Stimulated activated CD8-positive, alpha-beta memory T cell treated with anti-CD3 and anti-CD28 coated beads, Interleukin-15, amount 100 ng/mL, for 4 hours (primary cell): Measurements from ENCODE around the gene BRD2.

Experiments
- DNase-seq, 2 donors: peaks; one replicate each; pipeline ENCODE4 v3.0.0-alpha.2; 2020; ENCODE audit warnings: low read depth in 2 of 2

The BRD2 gene

GRCh38 chr6:32972353-32973143, 4.2 kb downstream of the BRD2 start:
- DNase-seq, result peak in 1 of 2 donors; percentile 50

DNA sequence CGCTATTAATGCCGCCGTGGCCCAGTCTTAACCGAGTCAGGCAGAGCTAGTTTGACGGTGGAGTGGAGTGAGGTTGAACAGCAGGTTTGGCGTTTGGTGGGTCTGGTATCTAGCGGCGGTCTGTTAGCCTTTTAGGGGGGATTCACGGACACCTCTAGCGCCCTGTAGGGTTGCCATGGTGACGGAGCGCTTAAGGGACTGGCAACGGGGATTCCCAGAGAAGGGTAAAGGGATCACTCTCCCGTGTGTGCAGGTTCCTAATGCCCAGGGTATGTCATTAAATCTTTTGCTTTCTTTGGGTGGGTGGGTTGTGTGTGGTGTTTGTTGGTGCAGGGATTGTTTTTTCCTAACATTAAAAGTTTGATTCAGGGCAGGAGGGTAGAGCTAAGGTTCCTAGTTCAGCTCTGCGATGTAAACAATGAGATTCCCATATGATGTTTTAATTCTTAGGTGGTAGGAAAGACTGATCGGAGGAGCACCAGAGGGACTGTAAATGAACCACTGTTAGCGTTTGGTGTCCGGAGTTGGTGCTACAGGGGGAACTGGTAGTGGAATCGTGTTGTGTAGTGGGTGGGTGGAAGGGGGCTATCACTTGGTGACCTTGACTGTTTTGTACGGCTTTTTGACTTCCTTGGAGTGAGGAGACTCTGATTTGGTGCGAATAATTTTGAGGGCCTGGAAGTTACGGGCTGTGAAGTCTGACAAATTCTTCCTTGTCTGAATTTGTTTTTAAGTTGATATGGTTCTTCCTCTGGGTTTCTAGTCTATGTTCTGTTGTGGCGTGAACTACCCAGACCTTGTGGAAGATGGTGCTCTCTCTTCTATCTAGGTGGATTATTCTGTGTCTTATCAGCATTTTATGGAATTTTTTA, 5.0 kb downstream of the BRD2 start:
- DNase-seq, result peak; percentile 17 to 42

DNA sequence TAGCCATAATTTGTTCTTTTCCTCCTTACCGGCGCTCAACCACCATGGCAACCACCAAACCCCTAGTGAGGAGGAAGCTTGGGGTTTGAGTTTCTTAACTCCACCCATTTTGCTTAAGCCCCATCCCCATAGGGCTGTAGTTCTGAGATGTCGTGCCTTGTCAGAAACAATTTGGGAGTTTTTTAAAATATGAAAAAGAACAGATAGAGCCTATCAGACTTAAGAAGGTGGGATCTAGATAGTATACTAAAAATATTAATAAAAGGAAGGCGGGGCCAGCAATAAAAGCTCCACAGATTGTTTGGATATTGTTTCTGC, 5.6 kb downstream of the BRD2 start:
- no peak for DNase-seq

GRCh38 chr6:32974541-32975308, 6.3 kb downstream of the BRD2 start:
- no peak for DNase-seq

DNA sequence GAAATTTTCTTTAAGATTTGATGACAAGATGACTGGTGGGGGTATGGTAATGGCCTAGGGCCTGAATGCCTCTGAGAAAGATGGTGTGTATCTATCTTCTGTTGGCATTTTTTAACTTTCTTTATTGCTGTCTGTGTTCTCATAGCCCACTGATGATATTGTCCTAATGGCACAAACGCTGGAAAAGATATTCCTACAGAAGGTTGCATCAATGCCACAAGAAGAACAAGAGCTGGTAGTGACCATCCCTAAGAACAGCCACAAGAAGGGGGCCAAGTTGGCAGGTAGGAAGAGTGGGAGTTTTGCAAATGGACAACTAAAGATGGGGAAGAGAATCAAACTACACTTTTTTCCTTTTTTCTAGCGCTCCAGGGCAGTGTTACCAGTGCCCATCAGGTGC, 7.5 kb downstream of the BRD2 start:
- no peak for DNase-seq

- no peak for DNase-seq
These were observed 8.1 kb downstream of the BRD2 start for GRCh38 chr6:32976334-32977069.

GRCh38 chr6:32977272-32977952, 9.0 kb downstream of the BRD2 start:
- no peak for DNase-seq

- DNase-seq, result no peak
These were observed 9.5 kb downstream of the BRD2 start for GRCh38 chr6:32977953-32978324.

GRCh38 chr6:32979720-32980487, 11.5 kb downstream of the BRD2 start:
- no peak for DNase-seq

DNA sequence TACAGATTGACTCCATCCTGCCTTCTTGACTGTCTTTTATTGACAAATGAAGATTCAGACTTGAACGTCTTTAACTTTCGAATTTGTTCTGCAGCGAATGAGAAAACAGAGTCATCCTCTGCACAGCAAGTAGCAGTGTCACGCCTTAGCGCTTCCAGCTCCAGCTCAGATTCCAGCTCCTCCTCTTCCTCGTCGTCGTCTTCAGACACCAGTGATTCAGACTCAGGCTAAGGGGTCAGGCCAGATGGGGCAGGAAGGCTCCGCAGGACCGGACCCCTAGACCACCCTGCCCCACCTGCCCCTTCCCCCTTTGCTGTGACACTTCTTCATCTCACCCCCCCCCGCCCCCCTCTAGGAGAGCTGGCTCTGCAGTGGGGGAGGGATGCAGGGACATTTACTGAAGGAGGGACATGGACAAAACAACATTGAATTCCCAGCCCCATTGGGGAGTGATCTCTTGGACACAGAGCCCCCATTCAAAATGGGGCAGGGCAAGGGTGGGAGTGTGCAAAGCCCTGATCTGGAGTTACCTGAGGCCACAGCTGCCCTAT, 12.2 kb downstream of the BRD2 start:
- no peak for DNase-seq

DNA sequence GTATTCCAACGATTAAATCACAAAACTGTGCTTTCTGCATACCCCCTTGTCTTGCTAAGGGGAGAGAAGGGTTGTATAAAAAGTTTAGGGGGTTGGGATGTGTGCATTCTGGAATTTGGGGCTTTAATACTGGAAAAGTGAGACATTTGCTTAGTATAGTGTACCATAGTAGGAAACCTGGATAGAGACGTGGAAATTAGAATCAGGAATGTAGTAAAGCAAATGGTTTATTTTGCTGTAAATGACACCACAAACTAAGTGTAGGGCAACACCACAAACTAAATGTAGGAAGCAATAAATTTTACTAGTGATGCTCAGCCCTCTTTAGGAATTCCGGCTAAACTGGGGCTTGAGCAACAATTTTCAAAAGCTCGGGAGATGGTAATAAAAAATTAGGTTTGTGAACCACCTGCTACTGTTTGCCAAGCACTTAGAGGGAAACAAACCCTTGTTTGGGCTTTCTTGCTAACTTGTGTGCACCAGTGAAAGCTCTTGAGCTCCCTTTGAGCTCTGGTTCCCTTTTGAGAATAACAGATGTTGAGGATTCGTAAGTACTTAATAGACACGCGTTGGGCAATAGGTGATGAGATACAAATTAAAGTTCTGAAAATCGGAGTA, 13.8 kb downstream of the BRD2 start:
- DNase-seq, result no peak

GRCh38 chr6:32982702-32983492, 14.5 kb downstream of the BRD2 start:
- no peak for DNase-seq

GRCh38 chr6:32983493-32983848, 15.1 kb downstream of the BRD2 start:
- DNase-seq, result no peak

DNA sequence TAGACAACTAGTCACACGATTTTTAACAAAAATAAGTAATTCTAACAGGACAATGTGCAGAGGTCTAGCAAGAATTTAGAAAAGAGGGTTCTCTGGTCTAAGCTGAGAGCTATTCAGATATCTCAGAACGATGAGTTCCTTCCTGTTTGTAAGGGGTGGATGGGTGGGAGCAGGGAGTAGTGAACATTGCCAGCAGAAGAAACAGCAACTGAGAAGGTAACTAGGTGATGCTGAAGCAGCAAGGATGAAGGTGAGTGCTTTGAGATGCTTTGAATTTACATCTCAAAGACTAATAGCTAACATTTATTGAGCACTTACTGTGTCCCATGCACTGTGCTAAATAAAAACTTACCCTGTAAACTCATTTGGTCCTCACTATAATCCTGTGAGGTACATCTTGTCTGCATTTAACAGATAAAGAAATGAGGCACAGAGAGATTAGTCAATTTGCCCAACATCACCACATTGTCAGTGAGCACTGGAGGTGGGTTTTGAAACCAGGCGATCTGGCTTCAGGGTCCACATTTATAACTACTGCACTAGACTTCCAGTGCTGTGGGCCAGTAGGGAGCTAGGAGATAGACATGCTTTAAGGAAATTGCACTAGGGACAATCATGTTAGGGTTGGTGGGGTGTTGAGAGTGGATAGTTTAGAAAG, 15.7 kb downstream of the BRD2 start:
- DNase-seq, result no peak

GRCh38 chr6:32984622-32985389, 16.4 kb downstream of the BRD2 start:
- DNase-seq, result peak; percentile 59 to 80

- DNase-seq, result no peak
These were observed 21.0 kb downstream of the BRD2 start for GRCh38 chr6:32989368-32989767.

GRCh38 chr6:32991972-32992371, 23.6 kb downstream of the BRD2 start:
- DNase-seq, result no peak
